ENCODE measurements around the gene BHLHA15. TPM values are rescaled to one million over a fixed set of nuclear protein-coding genes. Genes with fewer than 3 reads are reported as not detected.

BHLHA15 gene
- total RNA-seq, 1 donor from 2014 or later, result 0.35 TPM

- Mint-ChIP-seq H3K9me3 (no peaks in the 10 kb centered on the region), H3K4me1 (no peaks in the 10 kb centered on the region), H3K4me3 (no peak overlapping the region), H3K36me3 (ENCODE audit: low read depth) (peaks cover 42% of the 10 kb centered on the region), H3K27ac (no peak overlapping the region), H3K27me3 (no peaks in the 10 kb centered on the region)
- CTCF ChIA-PET, result no interaction called here
- no peak for TF ChIP-seq CTCF (IDR thresholded peaks at IDR 0.05)
- POLR2A ChIA-PET, result no interaction called here
- intact Hi-C loops (cut with micrococcal nuclease), result no loop called here
- DNase-seq (no peak), ATAC-seq (ENCODE audit: low read depth) (no peak)
These were observed 18.2 kb downstream of the BHLHA15 start for GRCh38 chr7:98229441-98229840.

DNA sequence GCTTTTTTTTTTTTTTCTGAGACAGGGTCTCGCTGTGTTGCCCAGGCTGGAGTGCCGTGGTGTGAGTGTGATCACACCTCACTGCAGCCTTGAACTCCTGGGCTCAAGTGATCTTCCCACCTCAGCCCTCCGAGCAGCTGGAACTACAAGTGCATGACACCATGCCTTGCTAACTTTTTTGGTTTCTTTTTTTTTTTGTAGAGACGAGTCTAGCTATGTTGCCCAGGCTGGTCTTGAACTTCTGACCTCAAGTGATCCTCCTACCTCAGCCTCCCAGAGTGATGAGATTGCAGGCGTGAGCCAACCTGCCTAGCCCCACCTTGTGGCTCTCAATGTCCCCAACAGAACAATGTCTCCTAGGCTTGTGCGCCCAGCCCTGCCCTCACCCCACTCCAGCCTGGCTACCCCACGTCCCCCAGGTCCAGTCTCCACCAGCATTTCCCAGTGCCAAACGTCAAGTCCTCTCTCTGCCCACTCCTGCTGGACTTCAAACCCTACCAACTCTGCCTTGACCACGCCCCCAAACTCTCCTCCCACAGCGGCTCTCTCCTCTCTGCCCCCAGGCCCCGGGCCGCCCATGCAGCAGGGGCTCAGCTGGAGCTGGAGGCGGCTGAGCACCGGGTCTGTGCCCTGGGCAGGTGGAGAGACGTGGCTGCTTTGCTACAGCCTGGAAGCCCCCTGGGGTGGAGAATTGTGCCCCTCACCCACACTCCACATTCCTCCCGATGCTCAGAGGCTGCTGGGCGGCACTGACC lies 18.9 kb downstream of the BHLHA15 start:
- ATAC-seq (ENCODE audit: low read depth), result no peak
- Mint-ChIP-seq H3K27ac (no peak overlapping the region), H3K9me3 (no peaks in the 10 kb centered on the region), H3K27me3 (no peaks in the 10 kb centered on the region), H3K4me3 (no peak overlapping the region), H3K4me1 (no peaks in the 10 kb centered on the region), H3K36me3 (ENCODE audit: low read depth) (peaks cover 49% of the 10 kb centered on the region)
- DNase-seq, result no peak
- intact Hi-C loops (cut with micrococcal nuclease), result no loop called here
- ChIA-PET POLR2A (interaction anchor here (0.5 kb wide), 1 partner anchor 138 kb away, joined by 6 read pairs; no protein-coding TSS in a partner anchor), CTCF (no interaction called here)
- no peak for TF ChIP-seq CTCF (IDR thresholded peaks at IDR 0.05)

DNA sequence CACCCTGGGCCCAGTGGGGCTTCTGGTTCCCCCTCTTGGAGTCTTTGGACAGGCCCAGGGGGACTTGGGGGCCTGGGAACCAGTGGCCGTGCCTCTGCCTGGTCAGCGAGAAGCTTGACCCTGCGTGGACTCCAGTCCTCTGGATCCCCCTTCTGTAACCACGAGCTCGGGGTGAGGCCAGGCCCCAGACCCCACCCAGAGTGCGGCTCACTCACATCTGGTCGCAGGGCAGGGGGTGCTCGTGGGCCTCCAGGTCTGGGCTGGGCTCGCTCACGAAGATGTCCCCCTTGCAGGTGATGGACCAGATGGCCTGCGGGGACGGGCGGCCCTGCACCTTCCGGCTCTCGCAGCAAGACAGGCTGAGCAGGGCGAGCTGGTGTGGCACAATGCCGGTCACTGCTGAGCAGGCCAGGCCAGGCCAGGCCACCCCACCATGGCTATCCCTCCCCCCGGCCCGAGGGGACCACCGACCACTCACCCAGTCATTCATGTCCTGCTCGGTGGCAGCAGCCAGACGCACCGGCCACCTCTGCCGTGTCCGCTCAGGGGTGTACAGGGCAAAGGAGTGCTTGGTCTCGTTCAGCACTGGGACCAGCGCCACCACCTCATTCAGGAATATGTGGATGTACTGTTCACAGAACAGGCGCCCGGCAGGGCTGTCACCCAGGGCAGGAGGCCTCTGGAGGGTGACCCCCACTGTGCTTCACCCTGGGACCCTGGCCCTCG lies 19.7 kb downstream of the BHLHA15 start:
- Mint-ChIP-seq H3K9me3 (no peaks in the 10 kb centered on the region), H3K4me1 (no peaks in the 10 kb centered on the region), H3K36me3 (ENCODE audit: low read depth) (peaks cover 45% of the 10 kb centered on the region), H3K27me3 (no peaks in the 10 kb centered on the region), H3K27ac (no peak overlapping the region), H3K4me3 (no peak overlapping the region)
- ATAC-seq (ENCODE audit: low read depth) (no peak), DNase-seq (no peak)
- CTCF ChIA-PET, result no interaction called here
- TF ChIP-seq CTCF (IDR thresholded peaks at IDR 0.05), result no peak
- POLR2A ChIA-PET, result interaction anchor here (0.5 kb wide), 1 partner anchor 138 kb away, joined by 6 read pairs; no protein-coding TSS in a partner anchor
- intact Hi-C loops (cut with micrococcal nuclease), result no loop called here

- intact Hi-C loops (cut with micrococcal nuclease), result no loop called here
- ATAC-seq (ENCODE audit: low read depth) (no peak), DNase-seq (no peak)
- CTCF ChIA-PET, result no interaction called here
- POLR2A ChIA-PET, result no interaction called here
- H3K4me3 Mint-ChIP-seq, result no peak overlapping the region
- H3K27me3 Mint-ChIP-seq, result no peaks in the 10 kb centered on the region
- H3K9me3 Mint-ChIP-seq, result no peaks in the 10 kb centered on the region
- H3K4me1 Mint-ChIP-seq, result no peaks in the 10 kb centered on the region
- no peak overlapping the region for H3K27ac Mint-ChIP-seq
- TF ChIP-seq CTCF (IDR thresholded peaks at IDR 0.05), result no peak
- H3K36me3 Mint-ChIP-seq (ENCODE audit: low read depth), result peaks cover 41% of the 10 kb centered on the region
These were observed 20.4 kb downstream of the BHLHA15 start for GRCh38 chr7:98231493-98232262.

DNA sequence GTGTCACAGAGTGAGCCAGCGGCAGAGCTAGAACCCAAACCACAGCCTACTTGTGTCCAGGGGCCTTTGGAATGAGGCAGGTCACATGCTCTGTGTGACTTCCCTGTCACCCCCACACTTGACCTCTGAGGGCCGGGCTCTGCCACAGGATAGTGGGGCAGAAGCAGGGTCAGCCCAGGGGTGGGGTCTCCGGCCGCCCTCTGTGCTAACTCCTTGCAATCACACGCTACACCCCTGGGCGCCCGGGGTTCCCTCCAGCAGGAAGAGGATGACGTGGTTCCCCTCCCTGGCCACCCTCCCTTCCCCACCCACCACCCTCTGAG lies 21.0 kb downstream of the BHLHA15 start:
- no peak for TF ChIP-seq CTCF (IDR thresholded peaks at IDR 0.05)
- DNase-seq, result no peak
- H3K4me1 Mint-ChIP-seq, result no peaks in the 10 kb centered on the region
- intact Hi-C loops (cut with micrococcal nuclease), result no loop called here
- no peak overlapping the region for H3K4me3 Mint-ChIP-seq
- H3K27ac Mint-ChIP-seq, result no peak overlapping the region
- ATAC-seq (ENCODE audit: low read depth), result no peak
- ChIA-PET CTCF (no interaction called here), POLR2A (no interaction called here)
- no peaks in the 10 kb centered on the region for H3K9me3 Mint-ChIP-seq
- no peaks in the 10 kb centered on the region for H3K27me3 Mint-ChIP-seq
- H3K36me3 Mint-ChIP-seq (ENCODE audit: low read depth), result peaks cover 37% of the 10 kb centered on the region
